ENCODE measurements around the gene OR56B4.
"Not testable (repeated sequence)": the region's sequence is repeated elsewhere in the genome, so short reads cannot be mapped to it uniquely, and the experiment has no call there.

The OR56B4 gene

GRCh38 chr11:6107384-6107783 is at the start of gene OR56B4:
OR56B4 (plus strand) TSS chr11:6107684; CDS start chr11:6107779, 95 bp downstream.
- DNase-seq (ENCODE audit: low spot score), result not testable (repeated sequence)

- no peak for DNase-seq (ENCODE audit: low spot score)
Measured at GRCh38 chr11:6061475-6061874, 46.0 kb upstream of the OR56B4 start.

- DNase-seq (ENCODE audit: low spot score), result no peak
Measured at GRCh38 chr11:6062691-6063358, 44.7 kb upstream of the OR56B4 start.

GRCh38 chr11:6067502-6067901 is 40.0 kb upstream of the OR56B4 start:
- DNase-seq (ENCODE audit: low spot score), result no peak

GRCh38 chr11:6076443-6076842 is 31.0 kb upstream of the OR56B4 start:
- not testable (repeated sequence) for DNase-seq (ENCODE audit: low spot score)

- no peak for DNase-seq (ENCODE audit: low spot score)
Measured at GRCh38 chr11:6077723-6078122, 29.8 kb upstream of the OR56B4 start.

- DNase-seq (ENCODE audit: low spot score), result no peak
Measured at GRCh38 chr11:6079463-6079862, 28.0 kb upstream of the OR56B4 start.

- no peak for DNase-seq (ENCODE audit: low spot score)
Measured at GRCh38 chr11:6083129-6083528, 24.4 kb upstream of the OR56B4 start.

GRCh38 chr11:6084587-6084986 is 22.9 kb upstream of the OR56B4 start:
- no peak for DNase-seq (ENCODE audit: low spot score)

GRCh38 chr11:6094186-6094585 is 13.3 kb upstream of the OR56B4 start:
- no peak for DNase-seq (ENCODE audit: low spot score)

- no peak for DNase-seq (ENCODE audit: low spot score)
Measured at GRCh38 chr11:6095798-6096197, 11.7 kb upstream of the OR56B4 start.

- no peak for DNase-seq (ENCODE audit: low spot score)
Measured at GRCh38 chr11:6096417-6096816, 11.1 kb upstream of the OR56B4 start.

- no peak for DNase-seq (ENCODE audit: low spot score)
Measured at GRCh38 chr11:6099577-6099976, 7.9 kb upstream of the OR56B4 start.

- no peak for DNase-seq (ENCODE audit: low spot score)
Measured at GRCh38 chr11:6110011-6110410, 2.5 kb downstream of the OR56B4 start.

GRCh38 chr11:6111673-6112072 is 4.2 kb downstream of the OR56B4 start:
- no peak for DNase-seq (ENCODE audit: low spot score)

- DNase-seq (ENCODE audit: low spot score), result no peak
Measured at GRCh38 chr11:6116638-6117037, 9.2 kb downstream of the OR56B4 start.

- DNase-seq (ENCODE audit: low spot score), result no peak
Measured at GRCh38 chr11:6124245-6124644, 16.8 kb downstream of the OR56B4 start.

GRCh38 chr11:6127881-6128280 is 20.4 kb downstream of the OR56B4 start:
- DNase-seq (ENCODE audit: low spot score), result no peak

GRCh38 chr11:6129011-6129410 is 21.5 kb downstream of the OR56B4 start:
- DNase-seq (ENCODE audit: low spot score), result no peak

GRCh38 chr11:6129635-6130034 is 22.2 kb downstream of the OR56B4 start:
- DNase-seq (ENCODE audit: low spot score), result no peak

- no peak for DNase-seq (ENCODE audit: low spot score)
Measured at GRCh38 chr11:6132431-6132830, 24.9 kb downstream of the OR56B4 start.

- DNase-seq (ENCODE audit: low spot score), result not testable (repeated sequence)
Measured at GRCh38 chr11:6135936-6136335, 28.5 kb downstream of the OR56B4 start.

- no peak for DNase-seq (ENCODE audit: low spot score)
Measured at GRCh38 chr11:6142936-6143335, 35.5 kb downstream of the OR56B4 start.

GRCh38 chr11:6143737-6144136 is 36.3 kb downstream of the OR56B4 start:
- DNase-seq (ENCODE audit: low spot score), result not testable (repeated sequence)

All from AG08396 (cell line).